Measurements from ENCODE around the gene AFF4.

DNA sequence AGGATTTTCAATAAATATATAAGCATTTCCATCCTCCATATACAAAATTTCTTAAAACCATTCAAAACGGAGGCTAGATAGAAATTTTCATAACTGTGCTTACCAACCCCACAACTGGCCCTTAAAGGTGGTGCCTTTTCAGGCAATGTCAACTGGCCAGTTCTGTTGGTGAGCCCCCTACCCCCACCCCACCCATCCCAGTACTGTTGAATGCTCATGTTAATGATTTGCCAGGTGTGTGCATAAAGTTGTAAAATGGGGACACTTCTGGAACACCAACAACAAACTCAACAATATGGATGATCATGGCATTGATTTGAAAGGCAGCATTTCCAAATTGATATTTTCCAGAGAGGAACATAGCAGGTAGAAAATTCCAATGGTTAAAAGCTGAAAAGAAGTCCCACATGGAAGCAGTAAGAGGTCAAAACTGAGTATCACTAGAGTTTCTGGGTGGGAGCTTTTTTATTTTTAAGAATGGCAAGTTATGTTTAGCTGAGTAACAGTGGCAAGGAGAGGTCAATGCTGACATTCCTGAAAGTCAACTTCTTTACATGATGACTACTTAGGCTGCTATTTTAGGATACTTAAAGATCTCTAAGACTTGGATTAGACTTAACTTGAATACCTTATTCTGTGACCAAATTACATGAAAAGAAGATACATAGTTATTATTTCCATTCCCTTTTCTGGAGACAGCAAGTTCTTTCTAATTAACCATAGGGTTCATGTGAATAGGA is 87.2 kb downstream of the AFF4 start:
- no peak for TF ChIP-seq NR2F1 (conservative IDR thresholded peaks at IDR 0.05)
- TF ChIP-seq SP1 (IDR thresholded peaks at IDR 0.05; ENCODE audit: low read depth, low read length) = no peak
- TF ChIP-seq, protein P1, sequence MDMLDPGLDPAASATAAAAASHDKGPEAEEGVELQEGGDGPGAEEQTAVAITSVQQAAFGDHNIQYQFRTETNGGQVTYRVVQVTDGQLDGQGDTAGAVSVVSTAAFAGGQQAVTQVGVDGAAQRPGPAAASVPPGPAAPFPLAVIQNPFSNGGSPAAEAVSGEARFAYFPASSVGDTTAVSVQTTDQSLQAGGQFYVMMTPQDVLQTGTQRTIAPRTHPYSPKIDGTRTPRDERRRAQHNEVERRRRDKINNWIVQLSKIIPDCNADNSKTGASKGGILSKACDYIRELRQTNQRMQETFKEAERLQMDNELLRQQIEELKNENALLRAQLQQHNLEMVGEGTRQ (IDR thresholded peaks at IDR 0.05; ENCODE audit: borderline replicate concordance, low read depth, low read length) = no peak
- TF ChIP-seq SRF (IDR thresholded peaks at IDR 0.05; ENCODE audit: low read depth in 2 of 2, low read length in 2 of 2) = no peak
